Measurements from ENCODE around the gene ECD.
"Not testable (repeated sequence)": the region's sequence is repeated elsewhere in the genome, so short reads cannot be mapped to it uniquely, and the experiment has no call there.

The ECD gene

DNA sequence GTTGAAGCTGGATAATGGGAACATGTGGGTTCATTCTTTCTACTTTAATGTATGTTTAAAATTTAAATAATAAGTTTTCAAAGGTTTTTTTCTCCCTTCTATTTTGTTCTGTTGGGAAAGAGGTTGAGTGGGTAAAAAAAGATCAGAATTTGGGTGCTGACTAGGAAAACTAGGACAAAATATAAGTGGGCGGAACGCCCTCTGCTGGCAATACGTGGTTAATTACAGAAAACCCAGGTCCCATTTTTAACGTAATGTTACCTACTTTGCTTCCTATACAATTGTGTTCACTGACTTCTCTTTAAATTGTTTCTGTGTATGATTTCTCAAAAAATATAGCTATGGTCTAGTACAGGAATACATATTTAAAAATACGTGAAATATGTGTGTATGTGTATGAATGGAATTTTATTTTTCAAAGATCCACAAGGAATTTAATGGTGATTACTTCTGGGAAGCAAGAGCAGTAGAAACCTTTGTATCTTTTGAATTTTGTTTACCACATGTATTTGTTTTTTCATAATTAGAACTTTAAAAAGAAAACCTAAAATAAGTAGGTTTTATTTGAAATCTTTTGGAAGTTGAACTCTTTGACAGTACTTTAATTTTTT is 8.7 kb downstream of the ECD start:
- no peak for DNase-seq (ENCODE audit: low read depth in 2 of 2)

DNA sequence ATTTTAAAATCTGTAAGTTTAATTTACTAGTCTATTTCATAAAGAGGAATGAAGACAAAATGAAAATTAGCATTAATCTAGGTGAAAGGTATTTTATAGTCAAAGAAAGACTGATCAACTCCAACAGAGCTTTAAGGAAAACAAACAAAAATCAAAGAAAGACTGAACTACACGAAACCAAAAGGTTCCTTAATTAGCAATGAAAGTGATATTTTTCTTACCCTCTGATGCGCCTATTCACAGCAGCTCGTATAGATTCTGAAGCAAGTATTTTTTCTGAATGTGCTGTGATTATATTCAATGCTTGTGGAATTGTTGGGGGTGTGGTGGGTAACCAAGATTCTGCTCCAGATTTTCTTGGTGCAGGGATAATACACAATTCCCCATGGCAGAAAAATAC is 11.8 kb downstream of the ECD start:
- DNase-seq (ENCODE audit: low read depth in 2 of 2), result no peak

DNA sequence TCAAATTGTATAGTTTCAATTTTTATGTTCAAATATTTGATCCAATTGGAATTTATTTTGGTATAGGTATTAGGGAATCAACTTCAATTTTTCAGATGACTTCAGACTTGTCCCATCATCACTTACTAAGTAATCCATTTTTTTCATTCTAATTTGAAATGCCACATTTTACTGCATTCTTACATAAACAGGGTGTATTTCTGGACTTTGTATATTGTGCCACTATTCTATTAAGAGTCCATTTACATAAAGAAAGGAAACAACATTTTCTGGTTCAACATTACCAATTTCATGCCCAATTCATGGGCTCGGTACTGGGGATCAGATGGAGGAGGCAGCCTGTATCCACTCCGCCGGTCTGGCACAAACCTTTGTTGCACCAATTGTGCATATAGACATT is 15.8 kb downstream of the ECD start:
- DNase-seq (ENCODE audit: low read depth in 2 of 2), result no peak

DNA sequence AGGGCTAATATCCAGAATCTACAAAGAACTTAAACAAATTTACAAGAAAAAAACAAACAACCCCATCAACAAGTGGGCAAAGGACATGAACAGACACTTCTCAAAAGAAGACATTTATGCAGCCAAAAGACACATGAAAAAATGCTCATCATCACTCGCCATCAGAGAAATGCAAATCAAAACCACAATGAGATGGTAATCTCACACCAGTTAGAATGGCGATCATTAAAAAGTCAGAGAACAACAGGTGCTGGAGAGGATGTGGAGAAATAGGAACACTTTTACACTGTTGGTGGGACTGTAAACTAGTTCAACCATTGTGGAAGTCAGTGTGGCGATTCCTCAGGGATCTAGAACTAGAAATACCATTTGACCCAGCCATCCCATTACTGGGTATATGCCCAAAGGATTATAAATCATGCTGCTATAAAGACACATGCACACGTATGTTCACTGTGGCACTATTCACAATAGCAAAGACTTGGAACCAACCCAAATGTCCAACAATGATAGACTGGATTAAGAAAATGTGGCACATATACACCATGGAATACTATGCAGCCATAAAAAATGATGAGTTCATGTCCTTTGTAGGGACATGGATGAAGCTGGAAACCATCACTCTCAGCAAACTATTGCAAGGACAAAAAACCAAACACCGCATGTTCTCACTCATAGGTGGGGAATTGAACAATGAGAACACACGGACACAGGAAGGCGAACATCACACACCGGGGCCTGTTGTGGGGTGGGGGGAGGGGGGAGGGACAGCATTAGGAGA is 17.0 kb downstream of the ECD start:
- not testable (repeated sequence) for DNase-seq (ENCODE audit: low read depth in 2 of 2)

DNA sequence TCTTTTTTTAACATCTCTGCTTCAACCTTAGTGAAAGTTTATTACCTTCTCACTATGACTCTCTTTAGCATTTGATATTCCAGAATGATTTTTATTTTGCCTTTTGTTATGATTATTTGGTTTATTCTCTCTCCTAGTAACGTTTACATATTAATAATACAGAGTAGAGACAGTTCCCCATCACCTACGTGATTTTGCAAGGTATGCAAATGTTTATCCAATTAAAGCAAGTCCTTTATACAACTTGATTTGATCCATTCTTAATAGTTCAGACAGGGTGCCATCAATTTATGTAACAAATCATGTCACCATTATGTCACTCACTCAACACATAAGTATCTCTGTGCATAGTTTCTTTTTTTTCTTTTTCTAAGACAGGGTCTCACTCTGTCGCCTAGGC is 26.2 kb downstream of the ECD start:
- DNase-seq (ENCODE audit: low read depth in 2 of 2), result no peak

DNA sequence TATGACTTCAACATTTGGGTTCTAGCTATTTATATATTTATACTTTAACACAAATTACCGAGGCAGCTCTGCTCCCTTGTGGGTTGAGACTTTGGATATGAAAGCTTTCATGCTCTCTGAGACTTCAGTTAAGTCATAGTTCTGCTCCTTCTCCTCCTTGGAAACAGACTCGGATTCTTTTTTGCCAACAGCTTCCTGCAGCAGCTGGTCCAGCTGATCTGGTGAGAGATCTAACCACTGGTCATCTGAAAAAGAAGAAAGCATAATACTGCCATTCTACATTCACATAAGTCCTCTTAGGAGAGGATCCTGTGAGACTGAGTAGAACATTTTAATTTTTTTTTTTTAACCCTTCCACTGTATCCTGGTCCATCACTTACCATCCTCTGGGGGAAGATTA is 28.6 kb downstream of the ECD start:
- DNase-seq (ENCODE audit: low read depth in 2 of 2), result no peak

DNA sequence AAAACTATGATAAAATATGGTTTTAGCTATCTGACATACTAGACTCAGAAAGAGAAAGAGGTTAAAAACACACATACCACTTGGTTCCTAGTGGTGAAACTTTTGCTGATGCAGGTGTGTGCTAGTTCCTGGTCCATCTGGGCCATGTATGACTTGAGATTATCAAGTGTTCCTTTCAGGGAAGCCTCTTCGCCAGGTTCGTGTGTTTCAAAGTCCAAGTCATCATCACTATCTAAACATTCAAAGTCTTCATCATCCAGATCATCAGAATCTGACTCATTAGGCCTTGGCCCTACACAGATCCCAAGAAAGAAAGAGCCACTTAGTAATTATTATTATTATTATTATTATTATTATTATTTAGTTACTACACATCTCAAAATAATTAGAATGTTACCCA is 31.2 kb downstream of the ECD start:
- no peak for DNase-seq (ENCODE audit: low read depth in 2 of 2)

DNA sequence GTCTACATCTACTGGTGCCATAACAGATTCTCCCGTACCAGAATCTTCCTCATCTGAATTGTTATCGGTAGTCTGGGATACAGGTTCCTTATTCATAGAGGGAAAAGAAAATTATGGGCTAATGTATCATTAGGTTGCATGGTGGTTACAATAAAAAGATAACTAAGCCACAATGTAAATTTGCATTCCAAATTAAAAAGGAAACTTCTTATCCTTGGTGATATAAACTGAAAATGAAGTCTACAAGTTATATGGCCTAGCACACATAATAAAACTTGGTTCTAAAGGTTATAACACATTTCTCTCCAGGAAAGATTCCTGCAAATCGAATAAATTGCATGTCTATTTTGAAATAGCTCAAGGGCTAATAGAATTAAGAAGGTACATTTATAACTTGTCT is 33.1 kb downstream of the ECD start:
- no peak for DNase-seq (ENCODE audit: low read depth in 2 of 2)

DNA sequence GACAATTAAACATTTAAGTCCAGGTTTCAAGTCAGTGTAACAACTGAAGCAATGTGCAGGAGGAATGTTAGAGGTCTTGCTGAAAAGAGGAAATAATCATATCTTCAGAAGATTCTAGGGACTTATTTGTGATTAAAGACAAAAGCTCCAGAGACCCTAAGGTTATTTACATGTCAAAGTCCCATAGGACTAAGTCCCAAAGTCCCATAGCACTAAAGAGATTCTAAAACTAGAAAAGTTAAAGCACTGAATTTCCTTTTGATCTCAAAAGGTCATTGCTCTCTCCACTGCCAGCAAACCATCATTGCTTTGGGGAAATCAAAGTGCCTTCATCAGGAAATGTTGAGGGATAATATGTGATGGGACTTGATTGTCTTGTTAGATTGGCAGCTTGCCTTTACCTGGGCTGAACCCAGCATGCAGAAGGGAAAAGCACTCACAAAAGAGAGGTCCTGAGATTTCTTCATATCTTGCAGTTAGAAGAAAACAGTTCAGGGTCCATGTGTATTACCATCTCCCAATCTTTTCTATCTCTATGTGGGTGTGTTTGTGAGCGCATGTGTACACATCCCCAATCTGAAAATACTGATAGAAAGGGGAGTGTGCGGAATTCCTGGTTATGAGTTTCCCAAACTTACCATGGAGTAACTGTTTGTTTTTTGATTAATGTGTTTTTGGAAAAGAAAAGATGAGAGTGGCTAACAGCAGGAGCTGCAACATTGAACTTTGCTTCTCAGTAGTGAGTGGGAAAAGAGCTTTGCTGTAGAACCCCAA is 35.7 kb downstream of the ECD start:
- no peak for DNase-seq (ENCODE audit: low read depth in 2 of 2)

DNA sequence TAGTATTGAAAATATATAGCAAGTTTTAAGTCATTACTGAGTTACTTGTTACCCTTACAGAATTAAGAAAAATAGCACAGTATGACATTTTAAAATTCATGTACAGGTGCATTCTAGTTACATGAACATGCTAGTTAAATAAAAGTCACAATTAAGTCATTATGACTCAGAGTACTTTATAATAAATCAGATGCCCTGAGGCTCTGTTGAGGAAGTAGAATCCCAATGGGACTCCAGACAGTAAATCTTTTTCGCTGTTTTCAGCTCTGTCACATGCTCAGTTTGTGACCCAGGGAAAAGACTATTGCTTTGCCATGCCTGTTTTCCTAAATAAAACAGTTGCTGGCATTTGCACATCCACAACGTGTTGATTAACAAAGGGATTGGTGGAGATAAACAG is 36.5 kb downstream of the ECD start:
- DNase-seq (ENCODE audit: low read depth in 2 of 2), result no peak

DNA sequence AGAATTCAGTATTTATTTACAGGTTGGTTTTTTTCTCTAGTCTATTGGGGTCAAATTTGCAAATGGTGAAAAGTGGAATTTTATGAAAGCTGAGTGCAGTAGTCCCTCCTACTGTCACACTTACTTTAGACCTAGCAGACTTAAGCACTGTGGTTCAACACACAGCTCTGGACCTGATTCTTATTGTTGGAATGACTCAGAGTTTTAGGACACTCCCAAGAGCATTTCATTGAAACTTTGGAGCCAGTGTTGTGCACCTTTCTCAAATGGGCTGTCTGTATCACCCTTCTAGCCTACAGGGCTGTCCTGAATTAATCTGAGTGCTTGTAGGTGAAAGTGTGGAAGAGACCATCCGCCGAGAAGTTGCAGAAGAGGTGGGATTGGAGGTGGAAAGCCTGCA is 41.5 kb downstream of the ECD start:
- no peak for DNase-seq (ENCODE audit: low read depth in 2 of 2)

DNA sequence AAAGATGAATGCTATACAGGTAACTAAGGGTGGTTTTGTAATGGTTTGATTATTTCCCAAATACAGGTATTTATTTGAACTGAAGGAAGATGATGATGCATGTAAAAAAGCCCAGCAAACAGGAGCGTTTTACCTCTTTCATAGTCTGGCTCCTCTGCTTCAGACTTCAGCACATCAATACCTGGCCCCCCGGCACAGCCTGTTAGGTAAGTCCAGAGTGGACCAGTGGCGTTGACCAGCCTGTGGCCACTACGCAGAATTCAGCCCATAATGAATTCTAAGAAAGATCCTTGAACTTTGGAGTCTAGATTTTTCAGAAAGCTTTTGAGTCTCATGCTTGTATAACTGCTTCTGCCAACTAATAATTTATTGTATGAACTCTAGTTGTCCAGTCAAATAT is 47.9 kb downstream of the ECD start:
- DNase-seq (ENCODE audit: low read depth in 2 of 2), result no peak

DNA sequence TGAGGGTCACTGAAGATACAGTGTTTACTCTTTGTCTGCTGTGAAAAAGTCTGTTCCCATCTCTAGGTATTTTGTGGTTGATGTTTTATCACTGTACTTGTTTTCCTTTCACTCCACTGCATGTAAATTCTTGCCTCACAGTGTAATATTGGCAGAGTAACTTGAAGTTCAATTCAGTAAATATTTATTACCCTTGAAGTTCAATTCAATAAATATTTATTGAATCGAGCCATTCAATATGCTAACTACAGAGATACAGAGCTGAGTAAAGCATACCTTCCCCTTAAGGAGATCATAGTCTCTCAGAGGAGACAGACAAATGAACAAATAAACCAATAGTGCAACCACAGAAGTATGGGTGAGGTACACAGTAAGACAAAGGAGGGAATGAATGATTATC is 48.4 kb downstream of the ECD start:
- no peak for DNase-seq (ENCODE audit: low read depth in 2 of 2)

DNA sequence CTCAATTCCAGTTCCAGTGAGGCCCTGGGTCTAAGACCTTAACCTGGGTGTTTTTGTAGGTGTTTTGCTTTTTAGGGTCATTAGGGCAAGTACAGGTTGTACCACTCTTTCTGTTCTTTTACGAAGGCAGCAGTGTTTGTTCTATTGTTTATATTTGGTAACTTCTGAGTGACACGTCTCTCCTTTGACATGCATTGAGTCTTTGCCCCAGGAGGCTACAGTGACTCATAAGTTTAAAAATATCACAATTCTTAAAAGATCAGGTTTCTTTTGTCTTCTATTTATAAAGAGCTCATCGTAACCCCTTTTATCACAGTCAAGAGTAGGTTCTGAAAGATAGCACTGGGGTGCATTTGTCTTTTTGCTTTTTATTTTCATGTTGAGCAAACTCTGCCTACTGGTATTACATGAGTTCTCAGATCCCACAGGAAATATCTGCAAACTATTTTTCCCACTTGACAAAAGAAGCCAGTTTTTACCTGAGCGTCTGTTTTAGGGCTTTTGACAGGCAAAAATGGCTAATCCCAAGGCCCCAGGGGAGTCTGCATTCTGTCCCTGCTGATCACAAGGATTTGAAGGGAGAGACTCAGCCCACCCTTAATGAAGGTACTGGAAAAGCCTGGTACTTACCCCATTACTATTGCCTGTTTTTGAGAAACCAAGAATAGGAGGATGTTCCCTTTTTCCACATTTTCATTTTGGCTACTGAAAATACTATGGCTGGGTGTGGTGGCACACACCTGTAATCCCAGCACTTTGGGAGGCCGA is 49.6 kb downstream of the ECD start:
- no peak for DNase-seq (ENCODE audit: low read depth in 2 of 2)

DNA sequence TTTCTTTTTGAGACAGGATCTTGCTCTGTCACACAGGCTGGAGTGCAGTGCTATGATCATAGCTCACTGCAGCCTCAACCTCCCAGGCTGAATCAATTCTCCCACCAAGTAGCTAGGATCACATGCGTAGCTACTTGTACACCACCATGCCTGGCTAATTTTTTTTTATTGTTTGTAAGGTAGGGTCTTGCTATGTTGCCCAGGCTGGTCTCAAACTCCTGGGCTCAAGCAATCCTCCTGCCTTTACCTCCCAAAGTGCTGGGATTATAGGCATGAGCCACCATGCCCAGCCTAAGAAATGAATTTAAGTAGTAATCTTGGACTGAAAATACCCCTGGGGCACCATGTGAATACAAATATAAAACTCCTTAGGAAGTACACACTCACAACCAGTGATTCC is 51.8 kb downstream of the ECD start:
- no peak for DNase-seq (ENCODE audit: low read depth in 2 of 2)

DNA sequence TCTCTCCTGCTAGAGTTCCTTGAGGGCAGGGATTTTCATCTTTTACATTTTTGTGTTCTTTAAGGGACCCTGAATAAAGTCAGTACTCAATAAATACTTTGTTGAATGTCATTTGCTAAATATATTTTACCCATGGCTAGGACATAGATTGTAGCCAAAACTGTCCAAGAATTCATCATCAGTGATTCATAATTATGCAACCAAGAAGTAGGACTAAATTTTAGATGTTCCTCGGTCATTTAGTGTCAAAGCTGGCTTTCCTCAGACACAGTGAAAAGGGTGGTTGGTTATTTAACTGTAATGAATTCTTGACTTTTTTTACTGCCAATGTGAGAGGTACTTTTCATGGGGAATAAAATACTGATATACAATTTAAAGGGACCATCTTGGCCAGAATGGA is 54.3 kb downstream of the ECD start:
- DNase-seq (ENCODE audit: low read depth in 2 of 2), result no peak

DNA sequence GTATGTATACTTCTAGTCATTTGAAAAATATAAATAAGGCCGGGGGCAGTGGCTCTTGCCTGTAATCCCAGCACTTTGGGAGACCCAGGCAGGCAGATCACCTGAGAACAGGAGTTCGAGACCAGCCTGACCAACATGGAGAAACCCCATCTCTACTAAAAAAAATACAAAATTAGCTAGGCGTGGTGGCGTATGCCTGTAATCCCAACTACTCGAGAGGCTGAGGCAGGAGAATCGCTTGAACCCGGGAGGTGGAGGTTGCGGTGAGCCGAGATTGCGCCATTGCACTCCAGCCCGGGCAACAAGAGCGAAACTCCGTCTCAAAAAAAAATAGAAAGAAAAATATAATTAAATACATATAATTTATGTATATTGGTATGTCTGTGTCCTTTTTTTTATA is 55.8 kb downstream of the ECD start:
- not testable (repeated sequence) for DNase-seq (ENCODE audit: low read depth in 2 of 2)

DNA sequence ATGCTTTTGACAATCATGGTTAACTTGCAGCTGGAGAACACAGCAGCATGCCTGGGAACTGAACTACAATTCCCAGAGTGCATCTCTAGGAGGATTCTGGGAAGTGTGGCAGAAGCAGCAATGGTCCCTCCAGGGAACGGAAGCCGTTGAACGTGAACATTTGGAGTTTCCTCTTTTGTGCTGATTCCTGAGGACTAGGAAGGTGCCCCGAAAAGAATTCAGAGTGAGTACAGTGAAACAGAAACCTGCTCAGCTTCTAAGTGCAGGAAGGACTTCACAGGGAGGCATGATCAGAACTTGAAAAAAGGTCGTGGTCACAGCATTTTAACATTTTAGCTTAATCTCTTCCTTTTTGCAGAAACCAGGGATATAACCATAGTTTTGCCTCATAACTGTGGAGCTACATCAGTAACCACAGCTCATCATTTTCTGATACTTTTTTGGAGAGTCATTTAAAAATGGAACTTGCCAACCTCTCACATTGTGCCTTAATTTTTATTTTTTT is 57.4 kb downstream of the ECD start, which contains the start of gene NUDT13:
TSS of gene NUDT13 (plus strand) at position 111 of the 505 bp plus-strand sequence. CDS start 3,911 bp downstream, outside the sequence.
- DNase-seq (ENCODE audit: low read depth in 2 of 2), result peak; percentile 43 to 51

DNA sequence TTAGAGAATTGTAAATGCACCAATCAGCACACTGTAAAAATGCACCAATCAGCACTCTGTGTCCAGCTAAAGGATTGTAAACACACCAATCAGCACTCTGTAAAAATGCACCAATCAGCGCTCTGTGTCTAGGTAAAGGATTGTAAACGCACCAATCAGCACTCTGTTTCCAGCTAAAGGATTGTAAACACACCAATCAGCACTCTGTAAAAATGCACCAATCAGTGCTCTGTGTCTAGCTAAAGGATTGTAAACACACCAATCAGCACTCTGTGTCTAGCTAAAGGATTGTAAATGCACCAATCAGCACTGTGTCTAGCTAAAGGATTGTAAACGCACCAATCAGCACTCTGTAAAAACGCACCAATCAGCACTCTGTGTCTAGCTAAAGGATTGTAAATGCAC is 58.6 kb downstream of the ECD start:
- DNase-seq (ENCODE audit: low read depth in 2 of 2), result not testable (repeated sequence)

DNA sequence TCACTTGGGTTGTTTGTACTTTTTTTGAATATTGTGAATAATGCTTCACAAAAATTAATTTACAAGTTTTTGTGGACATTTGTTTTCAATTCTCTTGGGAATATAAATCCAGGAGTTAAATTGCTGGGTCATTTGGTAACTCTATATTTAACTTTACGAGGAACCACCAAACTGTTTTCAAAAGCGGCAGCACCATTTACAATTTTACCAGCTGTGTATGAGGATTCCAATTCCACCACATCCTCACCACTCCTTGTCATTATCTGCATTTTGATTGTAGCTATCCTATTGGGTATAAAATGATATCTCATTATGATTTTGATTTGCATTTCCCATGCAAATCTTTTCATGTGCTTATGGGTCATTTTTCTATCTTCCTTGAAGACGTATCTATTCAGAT is 61.5 kb downstream of the ECD start:
- DNase-seq (ENCODE audit: low read depth in 2 of 2), result no peak

DNA sequence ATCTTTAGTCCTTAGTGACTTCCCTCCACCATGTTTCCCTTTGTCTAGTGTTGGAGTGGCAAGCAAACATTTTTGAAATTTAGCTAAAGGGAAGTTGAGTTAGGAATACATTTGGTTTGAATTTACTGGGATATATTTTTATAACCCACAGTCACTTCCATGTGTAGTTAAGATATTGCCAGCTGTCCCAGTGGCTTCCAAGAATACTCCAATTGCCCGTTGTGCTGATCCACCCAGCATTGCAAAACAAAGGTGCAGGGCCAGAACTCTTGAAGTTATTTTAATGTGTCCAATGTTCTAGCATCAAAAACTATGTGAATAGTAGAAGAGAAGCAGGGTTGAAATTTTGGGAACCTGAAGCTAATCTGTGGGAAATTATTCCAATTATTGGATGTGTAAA is 68.7 kb downstream of the ECD start:
- DNase-seq (ENCODE audit: low read depth in 2 of 2), result no peak

DNA sequence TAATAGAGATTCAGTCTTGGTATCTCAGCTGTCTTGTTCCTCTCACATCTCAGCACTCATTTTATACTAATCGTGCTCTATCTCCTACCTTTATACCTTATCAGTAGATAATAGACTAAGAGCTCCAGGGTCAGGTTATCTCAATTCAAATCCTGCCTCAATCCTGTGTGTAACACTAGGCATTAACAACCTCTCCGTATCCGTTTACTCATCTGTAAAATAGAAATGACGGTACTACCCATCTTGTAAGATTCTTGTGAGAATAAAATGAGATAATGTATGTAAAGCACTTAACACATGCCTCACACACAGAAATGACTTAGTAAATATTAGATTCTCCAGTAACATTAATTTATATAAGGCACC is 70.5 kb downstream of the ECD start:
- DNase-seq (ENCODE audit: low read depth in 2 of 2), result no peak
